A673 (cell line): ENCODE measurements around the gene CCDC170. TPM values are rescaled to one million over a fixed set of nuclear protein-coding genes. Genes with fewer than 3 reads are reported as not detected.

Source experiments
- BruUV-seq: library from RNA; stranded (reverse); fragments of 400-500 nt; replicated peaks from 2 replicates; lab custom pipeline; 2021; lab: Mats Ljungman, UMichigan
- CTCF ChIA-PET: fragments of 300-600 bp; sonication (Branson Sonifier 250); formaldehyde crosslinking; loops from one replicate; lab custom pipeline; 2022; ENCODE audit warnings: antibody characterized with exemption; lab: Charles Lee
- POLR2A ChIA-PET: fragments of 300-600 bp; sonication (Branson Sonifier 250); formaldehyde crosslinking; loops from one replicate; lab custom pipeline; 2022; ENCODE audit warnings: antibody characterized with exemption; ENCODE audit not compliant: low non-redundant PET; lab: Charles Lee
- DNase-seq: peaks from one replicate; pipeline ENCODE4 v3.0.0-alpha.2; 2015; ENCODE audit warnings: low spot score
- H3K27ac ChIP-seq: fragments of 200-600 bp; sonication (generic); 2 replicates; pipeline ENCODE4 v1.5.1; 2016; ENCODE audit warnings: mixed run types, low read depth, mild to moderate bottlenecking, mixed read lengths, antibody characterized with exemption, low read length; ENCODE audit not compliant: poor library complexity, severe bottlenecking
- H3K27me3 ChIP-seq: fragments of 200-600 bp; sonication (generic); replicated peaks from 2 replicates; pipeline ENCODE4 v1.6.1; 2017; ENCODE audit warnings: mixed run types, low read depth, mild to moderate bottlenecking, mixed read lengths, antibody characterized with exemption, low read length; ENCODE audit not compliant: insufficient read depth, poor library complexity
- H3K36me3 ChIP-seq: fragments of 200-600 bp; sonication (generic); 2 replicates; pipeline ENCODE4 v1.6.1; 2016; ENCODE audit warnings: mixed run types, mild to moderate bottlenecking, mixed read lengths, antibody characterized with exemption, low read length; ENCODE audit not compliant: insufficient read depth, poor library complexity, severe bottlenecking
- H3K4me1 ChIP-seq: fragments of 200-600 bp; sonication (generic); 2 replicates; pipeline ENCODE4 v1.6.1; 2017; ENCODE audit warnings: mixed run types, mild to moderate bottlenecking, mixed read lengths, antibody characterized with exemption, low read length; ENCODE audit not compliant: insufficient read depth, poor library complexity, severe bottlenecking
- H3K4me3 ChIP-seq: fragments of 200-600 bp; sonication (generic); 2 replicates; pipeline ENCODE4 v1.5.1; 2016; ENCODE audit warnings: low read depth, mixed run types, mild to moderate bottlenecking, mixed read lengths, low read length; ENCODE audit not compliant: poor library complexity, severe bottlenecking
- H3K9me3 ChIP-seq: fragments of 200-600 bp; sonication (generic); 2 replicates; pipeline ENCODE4 v1.6.1; 2016; ENCODE audit warnings: mixed run types, low read depth, mild to moderate bottlenecking, mixed read lengths, antibody characterized with exemption, low read length; ENCODE audit not compliant: poor library complexity, severe bottlenecking
- CTCF ChIP-seq: fragments of 300-800, 200-600 bp; sonication (generic); conservative IDR thresholded peaks from 2 replicates; pipeline ENCODE4 v1.5.1; 2017; ENCODE audit warnings: low read depth, mild to moderate bottlenecking, antibody characterized with exemption, low read length, moderate library complexity, mixed read lengths
- EZH2 ChIP-seq: fragments of 200-600 bp; sonication (generic); IDR thresholded peaks from 2 replicates; pipeline ENCODE4 v1.6.1; 2017; ENCODE audit warnings: borderline replicate concordance, low read depth, mild to moderate bottlenecking, mixed read lengths, antibody characterized with exemption, low read length; ENCODE audit not compliant: poor library complexity, severe bottlenecking
- intact Hi-C: fragments of 100-400 bp; cut with micrococcal nuclease; formaldehyde crosslinking; loops from one replicate; pipeline ENCODE4 v1.10.0; 2022; ENCODE audit not compliant: unreplicated experiment
- total RNA-seq: library from RNA; stranded (reverse); gene quantifications from 2 replicates; pipeline ENCODE4 v1.2.3, GENCODE V29; 2021

The CCDC170 gene
- total RNA-seq, 1 experiment from 2014 or later: 0.17 TPM

- Histone ChIP-seq H3K36me3 (no peaks in the 10 kb centered on the region), H3K4me1 (no peaks in the 10 kb centered on the region), H3K27ac (no peak overlapping the region), H3K27me3 (peaks cover 8% of the 10 kb centered on the region), H3K4me3 (no peak overlapping the region), H3K9me3 (no peaks in the 10 kb centered on the region)
- no peak for DNase-seq
- ChIA-PET CTCF (no interaction called here), POLR2A (no interaction called here)
- intact Hi-C loops: no loop called here
- no TSS peak for BruUV-seq
- TF ChIP-seq CTCF: no peak
- TF ChIP-seq EZH2: no peak
Observed at GRCh38 chr6:151663559-151663958, 169.7 kb downstream of the CCDC170 start.

- no peaks in the 10 kb centered on the region for H3K36me3 ChIP-seq
- no peak overlapping the region for H3K27ac ChIP-seq
- H3K4me3 ChIP-seq: no peak overlapping the region
- TF ChIP-seq EZH2 (no peak), CTCF (no peak)
- intact Hi-C loops: no loop called here
- ChIA-PET POLR2A (no interaction called here), CTCF (no interaction called here)
- H3K9me3 ChIP-seq: no peaks in the 10 kb centered on the region
- peaks cover 8% of the 10 kb centered on the region for H3K27me3 ChIP-seq
- no TSS peak for BruUV-seq
- DNase-seq: no peak
- H3K4me1 ChIP-seq: no peaks in the 10 kb centered on the region
Observed at GRCh38 chr6:151664390-151664789, 170.6 kb downstream of the CCDC170 start.

GRCh38 chr6:151665329-151665728, 171.5 kb downstream of the CCDC170 start:
- Histone ChIP-seq H3K27me3 (peaks cover 8% of the 10 kb centered on the region), H3K4me1 (no peaks in the 10 kb centered on the region), H3K4me3 (no peak overlapping the region), H3K36me3 (no peaks in the 10 kb centered on the region), H3K27ac (no peak overlapping the region), H3K9me3 (no peaks in the 10 kb centered on the region)
- no TSS peak for BruUV-seq
- POLR2A ChIA-PET: no interaction called here
- TF ChIP-seq EZH2 (no peak), CTCF (no peak)
- DNase-seq: no peak
- intact Hi-C loops: no loop called here
- CTCF ChIA-PET: no interaction called here
